DOHH2 (cell line): ENCODE data around the gene GPRC5C.

Experiments used
- CTCF ChIP-seq: fragments of 200-600 bp; sonication (generic); IDR thresholded peaks from one replicate; pipeline ENCODE4 v1.5.1; 2014; ENCODE audit warnings: antibody characterized with exemption, mild to moderate bottlenecking, low read depth, low read length; ENCODE audit not compliant: poor library complexity, severe bottlenecking
- EZH2phosphoT487 ChIP-seq: fragments of 200-600 bp; sonication (generic); IDR thresholded peaks from 2 replicates; pipeline ENCODE4 v1.6.1; 2017; ENCODE audit warnings: borderline replicate concordance, mild to moderate bottlenecking, antibody characterized with exemption, low read length, moderate library complexity, mixed read lengths

DNA sequence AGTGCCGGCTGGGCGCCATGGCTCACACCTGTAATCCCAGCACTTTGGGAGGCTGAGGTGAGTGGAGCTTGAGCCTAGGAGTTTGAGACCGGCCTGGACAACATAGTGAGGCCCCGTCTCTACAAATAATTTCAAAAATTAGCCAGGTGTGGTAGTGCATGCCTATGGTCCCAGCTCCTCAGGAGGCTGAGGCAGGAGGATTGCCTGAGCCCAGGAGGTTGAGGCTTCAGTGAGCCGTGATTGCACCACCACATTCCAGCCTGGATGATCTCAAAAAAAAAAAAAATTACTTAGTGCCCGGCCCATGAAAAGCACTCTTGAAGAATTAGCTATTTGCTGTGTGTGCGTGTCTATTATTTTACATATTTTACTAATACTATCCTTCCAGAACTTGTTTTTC, 9.6 kb downstream of the GPRC5C start:
- TF ChIP-seq CTCF (no peak), EZH2phosphoT487 (no peak)
